Measurements from ENCODE around the gene CBLC. TPM values are rescaled to one million over a fixed set of nuclear protein-coding genes. Genes with fewer than 3 reads are reported as not detected.
"Not testable (repeated sequence)": the region's sequence is repeated elsewhere in the genome, so short reads cannot be mapped to it uniquely, and the experiment has no call there.

CBLC gene
- polyA plus RNA-seq, 1 experiment: not detected

GRCh38 chr19:44823373-44823698, 45.6 kb downstream of the CBLC start:
- H3K27me3 ChIP-seq (ENCODE audit: control insufficient read depth, insufficient read depth, low read length): peaks cover 7% of the 10 kb centered on the region; the same call in 1 of the 2 replicates
- no peak overlapping the region for H3K4me3 ChIP-seq (ENCODE audit: low read depth, low read length)
- TF ChIP-seq CTCF (IDR thresholded peaks at IDR 0.05; ENCODE audit: insufficient read depth, low read depth, low read length): no peak
- CTCF ChIA-PET: interaction anchor here (1.0 to 1.9 kb wide), 5 partner anchors 14 to 99 kb away, joined by 3 to 6 read pairs (median 4); partner anchors contain the start of gene BCAM
- no peak for DNase-seq (ENCODE audit: low read depth)
- POLR2A ChIA-PET: no interaction called here
- no peaks in the 10 kb centered on the region for H3K36me3 ChIP-seq (ENCODE audit: control insufficient read depth, insufficient read depth, low read length)

GRCh38 chr19:44824761-44825160, 47.1 kb downstream of the CBLC start:
- peaks cover 7% of the 10 kb centered on the region; the same call in 1 of the 2 replicates for H3K27me3 ChIP-seq (ENCODE audit: control insufficient read depth, insufficient read depth, low read length)
- H3K36me3 ChIP-seq (ENCODE audit: control insufficient read depth, insufficient read depth, low read length): no peaks in the 10 kb centered on the region
- DNase-seq (ENCODE audit: low read depth): no peak
- no peak overlapping the region for H3K4me3 ChIP-seq (ENCODE audit: low read depth, low read length)
- TF ChIP-seq CTCF (IDR thresholded peaks at IDR 0.05; ENCODE audit: insufficient read depth, low read depth, low read length): no peak
- ChIA-PET POLR2A (no interaction called here), CTCF (interaction anchor here (1.9 kb wide), 1 partner anchor 41 kb away, joined by 5 read pairs; no protein-coding TSS in a partner anchor)

GRCh38 chr19:44832875-44833274, 55.2 kb downstream of the CBLC start:
- DNase-seq (ENCODE audit: low read depth); POLR2A ChIA-PET; H3K4me3 ChIP-seq (ENCODE audit: low read depth, low read length); CTCF ChIA-PET; H3K36me3 ChIP-seq (ENCODE audit: control insufficient read depth, insufficient read depth, low read length); H3K27me3 ChIP-seq (ENCODE audit: control insufficient read depth, insufficient read depth, low read length): not testable (repeated sequence)

GRCh38 chr19:44834399-44834798, 56.7 kb downstream of the CBLC start:
- H3K36me3 ChIP-seq (ENCODE audit: control insufficient read depth, insufficient read depth, low read length); POLR2A ChIA-PET; H3K4me3 ChIP-seq (ENCODE audit: low read depth, low read length); DNase-seq (ENCODE audit: low read depth); H3K27me3 ChIP-seq (ENCODE audit: control insufficient read depth, insufficient read depth, low read length): not testable (repeated sequence)
- CTCF ChIA-PET: interaction anchor here (2.8 to 3.3 kb wide), 2 partner anchors 10 to 50 kb away, joined by 11 to 16 read pairs; no protein-coding TSS in a partner anchor

- H3K36me3 ChIP-seq (ENCODE audit: control insufficient read depth, insufficient read depth, low read length): no peaks in the 10 kb centered on the region
- no peak overlapping the region for H3K4me3 ChIP-seq (ENCODE audit: low read depth, low read length)
- ChIA-PET CTCF (interaction anchor here (1.4 kb wide), 1 partner anchor 269 kb away, joined by 5 read pairs; no protein-coding TSS in a partner anchor), POLR2A (no interaction called here)
- peaks cover 5% of the 10 kb centered on the region; the same call in 1 of the 2 replicates for H3K27me3 ChIP-seq (ENCODE audit: control insufficient read depth, insufficient read depth, low read length)
- DNase-seq (ENCODE audit: low read depth): no peak
- TF ChIP-seq CTCF (IDR thresholded peaks at IDR 0.05; ENCODE audit: insufficient read depth, low read depth, low read length): no peak
These were observed 61.6 kb downstream of the CBLC start for GRCh38 chr19:44839276-44839675.

- no peak for TF ChIP-seq CTCF (IDR thresholded peaks at IDR 0.05; ENCODE audit: insufficient read depth, low read depth, low read length)
- POLR2A ChIA-PET: no interaction called here
- DNase-seq (ENCODE audit: low read depth): no peak
- no peaks in the 10 kb centered on the region for H3K27me3 ChIP-seq (ENCODE audit: control insufficient read depth, insufficient read depth, low read length)
- no peaks in the 10 kb centered on the region for H3K36me3 ChIP-seq (ENCODE audit: control insufficient read depth, insufficient read depth, low read length)
- CTCF ChIA-PET: interaction anchor here (0.6 kb wide), 1 partner anchor 18 kb away, joined by 3 read pairs; no protein-coding TSS in a partner anchor
- H3K4me3 ChIP-seq (ENCODE audit: low read depth, low read length): no peak overlapping the region
These were observed 63.1 kb downstream of the CBLC start for GRCh38 chr19:44840811-44841210.
